ENCODE data around the gene CSNK1G1.
A peak's percentile ranks its signal among the peaks of the same experiment; 100 is the strongest.

The CSNK1G1 gene

GRCh38 chr15:64185146-64185911 is 170.6 kb downstream of the CSNK1G1 start:
- no peak for DNase-seq

GRCh38 chr15:64182859-64183370 is 173.1 kb downstream of the CSNK1G1 start:
- no peak for DNase-seq

DNA sequence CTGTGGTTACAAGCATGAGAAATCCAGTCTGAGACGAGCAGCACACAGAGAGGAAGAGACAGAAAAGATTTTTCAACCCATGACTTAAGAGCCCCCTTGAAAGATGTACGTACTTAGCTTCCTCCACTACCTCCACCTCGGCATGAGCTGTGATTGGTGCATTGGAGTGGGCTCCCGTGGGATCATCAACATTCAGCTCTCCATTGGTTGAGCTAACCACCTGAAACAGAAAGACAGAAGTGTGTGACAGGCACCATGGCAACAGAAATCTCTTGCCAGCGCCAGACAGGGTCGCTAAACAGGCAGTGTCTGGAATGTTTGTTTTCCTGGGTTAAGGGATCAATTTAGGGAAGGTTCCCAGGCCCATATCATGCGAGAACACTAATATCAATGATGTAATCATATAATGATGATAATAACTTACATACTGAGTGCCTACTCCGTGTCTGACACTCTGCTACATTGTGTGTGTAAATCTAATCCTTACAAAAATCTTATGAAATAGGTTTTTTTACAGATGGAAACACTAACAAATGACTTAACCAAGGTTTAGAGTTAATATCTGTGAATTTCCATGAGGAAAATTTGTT is 175.6 kb downstream of the CSNK1G1 start:
- no peak for DNase-seq

DNA sequence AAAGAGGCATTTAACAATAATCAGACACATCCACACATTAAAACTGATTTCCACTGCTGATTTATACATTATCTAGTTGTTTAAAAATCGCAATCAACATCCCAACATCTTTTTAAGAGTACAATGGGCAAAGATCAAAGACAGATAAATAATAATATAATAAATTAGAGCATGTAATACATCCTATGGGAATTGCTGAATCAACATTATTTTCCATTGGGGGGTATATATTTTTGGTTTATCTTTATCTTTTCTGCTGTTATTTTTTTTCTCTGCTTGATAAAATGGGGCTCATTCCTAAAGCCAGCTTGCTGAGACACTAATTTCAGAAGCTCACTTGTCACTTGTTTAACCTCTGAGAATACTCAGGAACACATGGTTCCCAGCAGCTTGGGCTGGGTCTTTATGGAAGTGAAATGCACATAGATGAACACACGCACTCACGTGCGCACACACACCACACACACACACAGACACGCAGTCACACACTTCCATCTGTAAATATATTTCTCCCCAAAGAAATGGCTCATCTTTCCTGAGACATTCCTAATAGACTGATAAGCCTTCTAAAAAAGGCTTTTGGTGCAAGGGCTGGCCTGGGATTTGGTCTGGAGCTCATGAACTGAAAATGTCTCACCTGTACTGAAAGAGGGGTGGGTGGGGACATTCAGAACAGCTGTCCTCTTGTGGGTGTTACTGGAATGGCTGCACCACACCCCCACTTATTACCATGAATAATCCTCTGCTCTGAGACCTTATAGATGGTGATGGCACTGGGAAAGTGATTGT is 189.7 kb downstream of the CSNK1G1 start:
- no peak for DNase-seq

- DNase-seq = no peak
These were observed 191.5 kb downstream of the CSNK1G1 start for GRCh38 chr15:64164436-64164835.

GRCh38 chr15:64163659-64164362 is 192.2 kb downstream of the CSNK1G1 start:
- no peak for DNase-seq

- DNase-seq = peak; percentile 98
These were observed 192.9 kb downstream of the CSNK1G1 start, which contains the start of gene PPIB for GRCh38 chr15:64162869-64163658. PPIB (minus strand) TSS chr15:64163022; CDS start chr15:64162986, 36 bp downstream.

DNA sequence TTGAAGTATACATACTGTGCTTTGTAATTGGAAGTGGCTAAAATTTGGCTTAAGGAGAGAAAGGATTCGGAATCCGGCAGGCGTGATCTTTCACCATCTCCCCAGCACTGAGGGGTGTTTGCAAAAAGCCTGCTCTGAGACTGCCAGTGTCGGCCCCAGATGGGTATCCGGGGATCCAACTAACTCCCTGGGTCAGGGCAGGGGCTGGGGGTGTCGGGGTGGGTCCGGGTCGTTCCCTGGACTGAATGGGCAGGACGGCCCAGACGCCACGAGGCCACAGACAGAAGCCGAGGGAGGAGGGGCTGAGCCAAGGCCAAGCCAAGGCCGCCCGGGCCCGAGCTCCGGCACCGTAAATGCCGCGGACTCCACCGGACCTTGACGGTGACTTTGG is 193.5 kb downstream of the CSNK1G1 start:
- DNase-seq = peak; percentile 76

DNA sequence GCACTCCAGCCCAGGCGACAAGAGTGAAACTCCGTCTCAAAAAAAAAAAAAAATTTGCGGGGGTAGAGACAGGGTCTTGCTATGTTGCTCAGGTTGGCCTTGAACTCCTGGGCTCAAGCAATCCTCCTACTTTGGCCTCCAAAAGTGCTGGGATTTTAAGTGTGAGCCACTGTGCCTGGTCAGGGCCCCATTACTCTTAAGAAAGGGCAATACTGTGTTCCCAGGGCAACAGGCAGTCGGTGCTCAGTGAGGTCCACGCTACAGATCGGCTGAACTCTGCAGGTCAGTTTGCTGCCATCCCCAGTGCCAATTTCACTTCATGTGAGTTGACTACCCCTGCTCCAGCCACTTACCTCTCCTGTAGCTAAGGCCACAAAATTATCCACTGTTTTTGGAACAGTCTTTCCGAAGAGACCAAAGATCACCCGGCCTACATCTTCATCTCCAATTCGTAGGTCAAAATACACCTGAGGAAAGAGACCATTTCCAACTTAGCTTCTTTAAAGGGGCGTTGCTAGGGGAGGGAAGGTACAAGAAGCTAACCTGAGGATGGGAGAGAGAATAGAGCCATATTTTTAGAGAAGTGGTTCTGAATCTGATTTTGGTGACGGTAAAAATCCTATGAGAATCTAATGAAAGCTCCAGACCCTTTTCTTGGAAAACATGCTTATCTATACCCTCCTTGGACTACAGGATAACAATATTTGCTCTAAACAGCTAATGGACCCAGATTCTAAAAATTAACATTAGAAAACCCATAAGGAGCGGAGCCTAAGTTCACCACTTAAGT is 194.1 kb downstream of the CSNK1G1 start:
- DNase-seq = no peak

GRCh38 chr15:64158363-64159134 is 197.4 kb downstream of the CSNK1G1 start:
- DNase-seq = no peak

GRCh38 chr15:64157599-64158125 is 198.3 kb downstream of the CSNK1G1 start:
- no peak for DNase-seq

- DNase-seq = no peak
These were observed 199.2 kb downstream of the CSNK1G1 start for GRCh38 chr15:64156652-64157331.

- no peak for DNase-seq
These were observed 199.9 kb downstream of the CSNK1G1 start for GRCh38 chr15:64155802-64156651.

GRCh38 chr15:64153480-64154367 is 202.2 kb downstream of the CSNK1G1 start:
- peak; percentile 83 for DNase-seq

DNA sequence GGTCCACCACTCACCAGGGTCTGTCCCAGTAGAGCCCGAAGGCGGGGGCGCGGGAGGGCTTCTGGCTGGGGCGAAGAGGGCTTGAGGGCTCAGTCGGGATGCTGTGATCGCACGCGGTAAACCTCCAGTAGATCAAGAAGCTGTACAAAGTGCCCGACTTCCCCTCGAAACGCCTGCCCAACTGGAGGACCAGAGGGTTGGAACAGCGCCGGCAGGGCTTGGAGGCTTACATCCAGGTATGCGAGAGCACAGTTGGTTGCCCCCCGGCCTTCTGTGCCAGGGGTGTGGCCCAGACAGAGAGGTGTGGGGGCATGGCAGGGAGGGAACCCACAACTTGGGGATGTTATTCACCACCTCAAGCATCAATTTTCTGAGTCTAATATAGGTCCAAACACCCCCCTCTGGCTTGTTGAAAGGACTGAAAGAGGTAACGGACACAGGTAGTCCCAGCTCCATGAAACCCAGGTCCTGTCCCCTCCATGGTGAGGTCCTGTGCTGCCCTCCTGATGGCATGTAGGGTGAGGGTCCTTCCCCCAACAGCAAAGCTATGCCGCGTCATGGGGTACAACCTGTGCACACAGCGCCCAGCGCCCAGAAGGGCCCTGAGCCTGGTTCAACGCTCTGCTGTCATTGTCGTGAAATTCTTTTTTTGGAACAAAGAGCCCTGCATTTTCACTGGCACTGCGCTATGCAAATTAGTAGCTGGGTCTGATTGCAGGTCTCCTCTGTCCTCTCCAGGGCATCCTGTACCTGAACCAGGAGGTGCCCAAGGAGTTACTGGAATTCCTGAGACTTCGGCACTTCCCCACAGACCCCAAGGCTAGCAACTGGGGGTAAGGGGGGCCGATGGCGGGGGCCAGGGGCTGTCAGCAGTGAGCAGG is 203.2 kb downstream of the CSNK1G1 start:
- no peak for DNase-seq
